CD4-positive, alpha-beta T cell treated with Interleukin-4 for 1 hour (primary cell): ENCODE results near the gene MARCHF10.
A peak's percentile ranks its signal among the peaks of the same experiment; 100 is the strongest.
"Not testable (repeated sequence)": the region's sequence is repeated elsewhere in the genome, so short reads cannot be mapped to it uniquely, and the experiment has no call there.

Experiments used
- DNase-seq, 2 donors: peaks; one replicate each; pipeline ENCODE4 v3.0.0-alpha.2; 2020 to 2022

Gene MARCHF10

DNA sequence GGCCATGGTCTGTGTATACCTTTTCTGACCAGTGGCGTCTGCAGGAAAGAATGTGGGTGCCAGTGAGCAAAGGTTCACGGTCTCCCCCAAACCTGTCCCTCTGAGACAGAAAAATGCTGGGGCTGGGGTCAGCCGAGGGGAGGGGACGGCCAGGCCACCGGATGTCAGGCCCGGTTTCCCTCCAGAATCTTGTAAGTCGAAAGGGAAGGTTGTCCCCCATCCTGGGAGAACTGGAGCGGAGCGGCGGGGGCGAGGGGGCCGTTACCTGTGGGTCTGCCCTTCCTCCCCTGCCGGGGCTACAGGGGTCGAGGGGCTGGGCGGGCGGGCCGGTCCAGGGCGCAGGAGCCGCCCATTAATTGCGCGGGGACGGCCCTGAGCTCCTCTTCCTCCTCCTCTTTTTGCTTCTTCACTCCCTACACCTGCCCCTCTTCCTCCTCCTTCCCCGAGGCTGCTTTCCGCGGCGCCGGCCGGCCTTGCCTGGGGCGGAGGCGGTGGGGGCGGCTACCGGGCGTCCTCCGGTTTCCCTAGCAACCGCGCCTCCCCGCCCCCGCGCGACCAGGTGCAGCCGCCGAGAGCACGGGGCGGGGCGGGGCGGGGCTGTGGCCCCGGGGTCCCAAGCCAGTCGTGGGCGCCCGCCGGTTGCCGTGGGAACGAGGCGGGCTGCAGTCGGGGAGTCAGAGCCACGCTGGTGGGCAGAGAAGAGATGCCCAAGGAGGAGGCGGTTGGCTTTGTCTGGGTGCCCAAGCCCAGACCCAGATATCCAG lies at the start of gene MARCHF10:
TSS of gene MARCHF10 (minus strand) at position 503 of the 764 bp plus-strand sequence. CDS start 6,579 bp downstream, outside the sequence.
- DNase-seq, result peak; percentile 5 to 23

GRCh38 chr17:62857526-62857925 lies 49.4 kb upstream of the MARCHF10 start:
- no peak for DNase-seq

- no peak for DNase-seq
Measured at GRCh38 chr17:62856594-62856993, 48.5 kb upstream of the MARCHF10 start.

DNA sequence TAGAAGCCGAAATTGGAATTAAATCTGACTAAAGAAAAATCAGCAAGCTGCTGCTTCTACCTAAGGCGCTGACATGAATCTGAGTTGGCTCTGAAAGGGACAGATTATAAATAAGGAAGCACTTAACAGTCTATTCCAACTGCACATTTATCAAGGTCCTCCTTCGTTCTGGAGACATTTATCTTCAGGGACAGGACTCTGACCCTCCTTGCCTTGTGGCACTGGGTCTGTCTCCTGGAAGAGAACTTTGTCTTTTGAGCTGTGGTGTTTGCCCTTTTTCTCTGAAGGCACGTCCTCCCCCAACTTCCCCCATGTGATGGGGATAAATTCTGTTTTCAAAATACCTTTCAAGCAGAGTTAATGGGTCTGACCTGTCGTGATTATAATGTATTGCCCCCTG lies 47.0 kb upstream of the MARCHF10 start:
- DNase-seq, result no peak

DNA sequence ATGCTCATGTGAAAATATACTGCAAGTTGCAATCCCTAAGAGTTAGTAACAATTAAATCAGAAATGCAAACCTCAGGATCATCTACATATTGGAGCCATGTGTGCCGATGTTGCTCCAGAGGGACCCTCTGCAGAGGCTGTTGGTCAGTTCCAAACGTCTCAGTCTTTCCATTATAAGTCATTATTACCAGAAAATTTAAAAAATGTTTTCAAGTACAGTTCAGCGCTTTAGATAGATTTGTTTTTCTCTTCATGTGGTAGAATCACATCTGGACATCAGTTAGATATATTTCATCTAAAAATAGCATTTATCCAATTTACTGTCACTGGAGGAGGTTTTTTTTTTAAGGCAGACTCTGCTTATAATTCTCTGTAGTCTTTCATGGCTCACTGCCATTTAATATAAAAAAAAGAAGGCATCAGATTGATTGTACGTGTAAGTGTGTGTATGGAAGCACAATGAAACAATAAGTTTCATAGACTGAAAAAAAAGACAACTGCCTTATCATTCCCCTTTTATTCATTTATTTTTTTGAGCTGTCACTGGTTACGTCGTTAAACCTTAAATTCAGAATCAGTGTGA lies 46.1 kb upstream of the MARCHF10 start:
- no peak for DNase-seq

DNA sequence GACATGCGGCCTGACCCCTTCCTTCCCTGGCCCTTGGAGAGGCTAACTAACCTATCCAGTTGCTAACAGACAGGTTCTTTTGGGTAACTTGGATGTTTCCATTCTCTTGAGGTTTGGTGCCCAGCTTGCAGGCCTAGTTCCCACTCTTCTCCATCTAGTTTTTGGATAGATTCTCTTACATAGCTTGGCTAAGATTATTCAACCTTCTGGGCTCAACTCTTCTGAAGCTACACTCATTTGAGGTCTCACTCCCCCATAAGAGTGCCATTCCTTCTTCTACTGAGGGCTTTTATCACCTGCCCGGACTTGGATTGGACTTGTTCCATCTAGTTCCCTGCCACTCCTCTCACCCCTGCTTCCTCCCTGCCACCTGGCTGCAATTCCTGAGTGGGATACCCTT lies 44.1 kb upstream of the MARCHF10 start:
- DNase-seq, result no peak

GRCh38 chr17:62849591-62850415 lies 41.7 kb upstream of the MARCHF10 start:
- DNase-seq, result not testable (repeated sequence)

DNA sequence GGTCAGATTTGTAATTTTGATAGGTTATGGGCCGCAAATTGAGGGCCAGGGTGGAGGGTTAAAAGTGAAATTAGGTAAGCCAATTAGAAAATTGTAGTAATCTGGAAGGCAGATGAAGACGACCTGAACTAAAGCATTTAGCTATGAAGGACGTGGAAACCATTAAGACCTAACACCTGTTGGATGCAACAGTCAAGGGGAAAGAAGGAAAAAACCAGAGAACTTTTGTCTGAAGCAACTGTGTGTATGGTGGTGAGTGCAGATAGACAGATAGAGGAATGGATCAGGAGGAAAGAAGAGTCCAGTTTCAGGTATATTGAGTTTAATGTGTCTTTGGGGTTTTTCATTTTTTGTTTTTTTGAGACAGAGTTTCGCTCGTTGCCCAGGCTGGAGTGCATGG lies 40.2 kb upstream of the MARCHF10 start:
- no peak for DNase-seq

GRCh38 chr17:62847426-62847825 lies 39.3 kb upstream of the MARCHF10 start:
- no peak for DNase-seq

DNA sequence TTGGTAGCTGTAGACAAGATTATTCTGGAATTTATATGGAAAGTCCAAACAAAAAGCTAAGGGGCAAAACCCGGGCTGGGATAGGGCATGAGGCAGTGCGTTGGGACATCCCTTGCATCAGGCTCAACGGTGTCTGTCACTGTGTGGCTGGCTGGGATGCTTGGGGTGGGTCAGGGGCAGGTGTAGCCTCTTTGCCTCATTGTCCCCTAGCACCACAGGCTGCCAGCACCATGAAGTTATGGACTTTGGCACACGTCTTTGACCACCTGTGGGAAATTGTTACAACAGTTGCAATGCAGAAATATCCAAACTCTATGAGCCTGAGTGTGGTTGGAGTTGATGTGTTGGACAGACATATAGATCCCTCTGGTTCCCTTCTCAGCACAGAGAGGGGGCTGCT lies 32.8 kb upstream of the MARCHF10 start:
- no peak for DNase-seq

- not testable (repeated sequence) for DNase-seq
Measured at GRCh38 chr17:62833816-62834215, 25.7 kb upstream of the MARCHF10 start.

GRCh38 chr17:62832405-62832804 lies 24.3 kb upstream of the MARCHF10 start:
- no peak for DNase-seq

DNA sequence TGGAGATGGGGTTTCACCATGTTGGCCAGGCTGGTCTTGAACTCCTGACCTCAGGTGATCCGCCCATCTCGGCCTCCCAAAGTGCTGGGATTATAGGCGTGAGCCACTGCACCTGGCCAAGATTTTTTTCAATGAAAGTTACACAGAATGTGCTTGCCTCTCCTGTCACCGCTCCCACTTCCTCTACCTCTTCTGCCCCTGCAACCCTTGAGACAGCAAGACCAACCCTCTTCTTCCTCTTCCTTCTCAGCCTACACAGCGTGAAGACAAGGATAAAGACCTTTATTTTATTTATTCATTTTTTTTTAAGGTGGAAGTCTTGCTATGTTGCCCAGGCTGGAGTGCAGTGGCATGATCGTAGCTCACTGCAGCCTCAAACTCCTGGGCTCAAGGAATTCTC lies 23.0 kb upstream of the MARCHF10 start:
- not testable (repeated sequence) for DNase-seq

- no peak for DNase-seq
Measured at GRCh38 chr17:62827746-62828485, 19.8 kb upstream of the MARCHF10 start.

DNA sequence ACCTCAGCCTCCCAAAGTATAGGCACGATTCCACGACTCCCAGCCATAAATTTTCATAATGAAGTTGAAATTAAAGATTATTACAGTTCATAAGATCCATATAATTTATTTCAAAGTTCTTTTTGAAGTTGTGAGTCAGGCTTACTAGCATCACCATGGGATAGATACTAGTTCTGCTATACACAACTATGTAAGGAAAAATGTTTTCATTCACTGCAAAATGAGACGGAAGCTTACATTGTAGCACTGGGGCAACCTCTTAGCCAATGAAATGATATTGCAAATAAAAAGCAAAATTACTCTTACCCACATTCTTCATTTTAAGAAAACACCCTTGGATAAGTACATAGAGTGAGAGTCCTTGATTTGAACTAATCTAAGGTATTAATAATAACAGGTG lies 18.8 kb upstream of the MARCHF10 start:
- DNase-seq, result no peak

DNA sequence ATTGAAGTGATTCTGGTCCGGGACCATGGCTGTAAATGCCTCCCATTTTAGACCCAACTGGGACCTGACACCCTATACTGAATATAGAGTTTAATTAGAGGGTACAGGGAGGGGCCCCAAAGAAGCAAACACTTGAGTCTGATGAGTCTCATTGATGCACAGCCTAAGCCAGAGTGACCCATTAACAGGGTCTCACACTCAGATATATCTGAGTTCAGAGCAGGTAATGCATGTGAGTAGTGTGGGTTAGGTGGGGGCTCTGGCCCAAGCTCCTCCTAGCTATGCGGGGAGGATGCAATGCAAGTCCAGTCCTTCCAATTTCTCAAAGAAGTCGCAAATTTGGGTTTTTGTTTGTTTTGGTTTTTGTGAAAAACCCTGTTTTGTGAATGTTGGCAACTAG lies 17.1 kb upstream of the MARCHF10 start:
- DNase-seq, result no peak

DNA sequence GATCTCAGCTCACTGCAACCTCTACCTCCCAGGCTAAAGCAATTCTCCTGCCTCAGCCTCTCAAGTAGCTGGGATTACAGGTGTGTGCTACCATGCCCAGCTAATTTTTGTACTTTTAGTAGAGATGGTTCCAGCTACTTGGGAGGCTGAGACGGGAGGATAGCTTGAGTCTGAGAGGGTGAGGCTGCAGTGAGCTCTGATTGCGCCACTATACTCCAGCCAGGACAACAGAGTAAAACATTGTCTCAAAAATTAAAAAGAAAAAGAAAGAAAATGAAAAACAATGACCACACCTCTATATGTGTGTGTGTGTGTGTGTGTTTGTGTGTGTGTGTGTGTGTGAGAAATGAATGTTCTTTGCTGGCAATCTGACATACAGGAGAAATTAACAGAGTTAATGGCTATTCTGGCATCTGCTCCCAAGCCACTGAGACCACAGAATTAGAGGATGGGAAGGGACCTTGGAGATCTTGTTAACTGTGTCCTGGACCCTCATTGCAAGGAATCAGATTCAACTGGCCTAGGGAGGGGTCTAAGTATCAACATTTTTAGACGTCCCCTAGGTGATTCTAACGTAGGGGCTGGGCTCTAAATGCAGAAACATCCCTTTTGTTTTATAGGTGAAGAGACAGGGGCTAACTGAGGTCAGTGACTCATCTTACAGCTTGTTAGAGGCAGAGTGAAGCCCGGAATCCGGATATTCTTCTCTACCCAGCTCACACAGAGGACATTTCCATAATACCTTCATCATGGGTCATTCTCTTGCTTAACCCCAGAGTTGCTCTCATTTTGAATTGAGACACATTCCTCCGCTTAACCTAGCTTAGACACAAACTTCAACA lies 16.4 kb upstream of the MARCHF10 start:
- DNase-seq, result no peak

DNA sequence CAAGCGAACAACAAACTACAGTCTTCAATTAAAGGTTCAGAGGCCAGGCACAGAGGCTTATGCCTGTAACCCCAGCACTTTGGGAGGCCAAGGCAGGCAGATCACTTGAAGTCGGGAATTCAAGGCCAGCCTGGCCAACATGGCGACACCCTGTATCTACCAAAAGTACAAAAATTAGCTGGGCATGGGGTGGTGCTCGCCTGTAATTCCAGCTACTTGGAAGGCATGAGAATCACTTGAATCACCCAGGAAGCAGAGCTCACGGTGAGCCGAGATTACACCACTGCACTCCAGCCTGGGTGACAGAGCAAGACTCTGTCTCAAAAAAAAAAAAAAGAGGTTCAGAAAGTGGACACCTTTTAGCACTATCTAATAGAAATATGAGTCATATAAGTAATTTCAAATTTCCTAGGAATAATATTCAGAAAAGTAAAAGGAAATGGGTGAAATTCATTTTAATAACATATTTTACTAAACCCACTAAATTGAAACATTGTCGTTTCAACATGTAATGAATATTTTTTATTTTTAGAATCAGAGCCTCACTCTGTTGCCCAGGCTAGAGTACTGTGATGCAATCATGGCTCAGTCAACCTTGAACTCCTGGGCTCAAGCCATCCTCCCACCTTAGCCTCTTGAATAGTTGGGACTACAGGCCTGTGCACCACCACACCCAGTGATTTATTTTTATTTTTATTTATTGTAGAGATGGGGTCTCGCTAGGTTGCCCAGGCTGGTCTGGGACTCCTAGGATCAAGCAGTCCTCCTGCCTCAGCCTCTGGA lies 15.2 kb upstream of the MARCHF10 start:
- DNase-seq, result no peak

DNA sequence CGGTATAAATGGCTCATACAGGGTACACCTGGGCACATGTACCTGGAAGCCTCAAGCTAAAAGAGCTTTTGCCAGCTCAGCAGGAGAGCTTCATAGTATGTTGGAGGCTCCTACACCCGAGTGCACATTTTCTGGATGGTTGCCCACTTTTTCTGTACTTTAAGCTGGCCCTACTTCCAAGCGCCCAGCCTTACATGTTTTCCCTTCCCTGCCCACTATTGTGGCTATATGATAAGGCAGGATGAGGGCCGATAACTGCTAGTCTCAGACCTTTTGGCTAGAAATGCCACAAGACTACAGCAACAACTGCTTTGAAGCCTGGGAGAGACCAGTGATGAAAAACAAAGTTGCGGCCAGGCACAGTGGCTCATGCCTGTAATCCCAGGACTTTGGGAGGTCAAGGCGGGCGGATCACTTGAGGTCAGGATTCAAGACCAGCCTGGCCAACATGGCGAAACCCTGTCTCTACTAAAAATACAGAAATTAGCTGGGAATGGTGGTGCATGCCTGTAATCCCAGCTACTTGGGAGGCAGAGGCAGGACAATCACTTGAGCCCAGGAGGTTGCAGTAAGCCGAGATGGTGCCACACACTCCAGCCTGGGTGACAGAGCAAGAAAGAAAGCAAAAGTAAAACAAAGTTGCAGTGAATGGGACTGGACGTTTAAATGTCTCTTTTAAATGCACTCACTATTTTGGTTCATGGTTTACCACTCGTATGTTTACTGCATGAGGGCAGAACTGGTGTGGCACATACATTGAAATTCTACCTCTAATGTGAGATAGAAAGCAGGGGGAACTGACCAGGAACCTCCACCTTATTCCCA lies 14.2 kb upstream of the MARCHF10 start:
- no peak for DNase-seq
